22Rv1 (cell line): Measurements from ENCODE around the gene KLHDC4.

Experiments
- H3K27ac ChIP-seq: fragments of 450-650 bp; 2 replicates; pipeline ENCODE4 v1.5.1; 2017
- CTCF ChIP-seq: fragments of 450-650 bp; IDR thresholded peaks from 2 replicates; pipeline ENCODE4 v1.5.1; 2017; ENCODE audit warnings: mild to moderate bottlenecking
- ZFX ChIP-seq: fragments of 450-650 bp; IDR thresholded peaks from 2 replicates; pipeline ENCODE4 v1.6.1; 2017; ENCODE audit warnings: antibody characterized with exemption, borderline replicate concordance

The KLHDC4 gene

GRCh38 chr16:87736008-87736382 is 29.8 kb downstream of the KLHDC4 start:
- TF ChIP-seq ZFX (no peak), CTCF (no peak)
- no peak overlapping the region for H3K27ac ChIP-seq

- no peak overlapping the region for H3K27ac ChIP-seq
- no peak for TF ChIP-seq ZFX
- TF ChIP-seq CTCF = no peak
Measured at GRCh38 chr16:87735270-87736007, 30.3 kb downstream of the KLHDC4 start.

GRCh38 chr16:87734644-87735043 is 31.1 kb downstream of the KLHDC4 start:
- TF ChIP-seq CTCF (no peak), ZFX (no peak)
- H3K27ac ChIP-seq = no peak overlapping the region

GRCh38 chr16:87733190-87733589 is 32.6 kb downstream of the KLHDC4 start:
- H3K27ac ChIP-seq = no peak overlapping the region
- TF ChIP-seq CTCF (no peak), ZFX (no peak)

GRCh38 chr16:87731607-87732006 is 34.2 kb downstream of the KLHDC4 start:
- TF ChIP-seq ZFX = no peak

GRCh38 chr16:87729266-87729954 is 36.4 kb downstream of the KLHDC4 start:
- TF ChIP-seq CTCF = no peak
- TF ChIP-seq ZFX = no peak
- H3K27ac ChIP-seq = no peak overlapping the region

More at GRCh38 chr16:87731607-87732006, 34.2 kb downstream of the KLHDC4 start:
- H3K27ac ChIP-seq = no peak overlapping the region

- TF ChIP-seq ZFX = no peak
- no peak for TF ChIP-seq CTCF
- no peak overlapping the region for H3K27ac ChIP-seq
Measured at GRCh38 chr16:87728026-87728425, 37.8 kb downstream of the KLHDC4 start.
